ENCODE measurements around the gene ATP6AP1. TPM values are rescaled to one million over a fixed set of nuclear protein-coding genes. Genes with fewer than 3 reads are reported as not detected.

Gene ATP6AP1
- total and polyA plus RNA-seq, 2 of the 13 experiments (the other 11 are each of a cell fraction or from before 2014, with no cell fraction given) = 56.7 to 110 TPM

GRCh38 chrX:154378799-154379568 lies 49.5 kb upstream of the ATP6AP1 start, which contains the start of gene EMD (continued):
- no peak for TF ChIP-seq MXD3 (CRISPR knock-in tag; IDR thresholded peaks at IDR 0.05)
- TF ChIP-seq TFDP2 (CRISPR knock-in tag; IDR thresholded peaks at IDR 0.05) = no peak
- TF ChIP-seq ZNF839 (CRISPR knock-in tag; IDR thresholded peaks at IDR 0.05; ENCODE audit: borderline replicate concordance) = no peak
- no peak for TF ChIP-seq TBX2 (CRISPR knock-in tag; IDR thresholded peaks at IDR 0.05; ENCODE audit: borderline replicate concordance)
- TF ChIP-seq HMGXB3 (CRISPR knock-in tag; IDR thresholded peaks at IDR 0.05; ENCODE audit: borderline replicate concordance) = no peak
- TF ChIP-seq TEF (CRISPR knock-in tag; IDR thresholded peaks at IDR 0.05) = no peak
- no peak for TF ChIP-seq NKX3-1 (CRISPR knock-in tag; IDR thresholded peaks at IDR 0.05)
- 0 out of 2 replicates have a peak, but pooled peaks have one; percentile 16 for TF ChIP-seq ZNF639 (CRISPR knock-in tag; conservative IDR thresholded peaks at IDR 0.05)
- TF ChIP-seq CAMTA2 (CRISPR knock-in tag; IDR thresholded peaks at IDR 0.05; ENCODE audit: borderline replicate concordance) = no peak
- no peak for TF ChIP-seq ZNF790 (CRISPR knock-in tag; IDR thresholded peaks at IDR 0.05; ENCODE audit: borderline replicate concordance)
- TF ChIP-seq ZNF205 (CRISPR knock-in tag; IDR thresholded peaks at IDR 0.05) = no peak
- TF ChIP-seq ZNF768 (CRISPR knock-in tag; IDR thresholded peaks at IDR 0.05) = peak; percentile 43; the same call in 1 of the 2 replicates
- no peak for TF ChIP-seq ELK4 (CRISPR knock-in tag; IDR thresholded peaks at IDR 0.05; ENCODE audit: borderline replicate concordance)
- no peak for TF ChIP-seq ISX (CRISPR knock-in tag; conservative IDR thresholded peaks at IDR 0.05)
- no peak for TF ChIP-seq ONECUT2 (CRISPR knock-in tag; IDR thresholded peaks at IDR 0.05)
- TF ChIP-seq ZNF337 (CRISPR knock-in tag; IDR thresholded peaks at IDR 0.05; ENCODE audit: borderline replicate concordance, low read depth) = no peak
- TF ChIP-seq TERF1 (CRISPR knock-in tag; IDR thresholded peaks at IDR 0.05) = no peak
- TF ChIP-seq TAF1 (CRISPR knock-in tag; IDR thresholded peaks at IDR 0.05) = peak; percentile 51; the same call in 1 of the 2 replicates
- no peak for TF ChIP-seq NBN (conservative IDR thresholded peaks at IDR 0.05)
